ENCODE data around the gene GSDME.
"Not testable (repeated sequence)": the region's sequence is repeated elsewhere in the genome, so short reads cannot be mapped to it uniquely, and the experiment has no call there.

Gene GSDME

GRCh38 chr7:24740871-24741270 lies 16.4 kb downstream of the GSDME start:
- no peak for FAIRE-seq

- no peak for FAIRE-seq
Observed at GRCh38 chr7:24739306-24739705, 18.0 kb downstream of the GSDME start.

- no peak for FAIRE-seq
Observed at GRCh38 chr7:24738577-24738976, 18.7 kb downstream of the GSDME start.

- no peak for FAIRE-seq
Observed at GRCh38 chr7:24737281-24737680, 20.0 kb downstream of the GSDME start.

- FAIRE-seq: not testable (repeated sequence)
Observed at GRCh38 chr7:24735594-24735993, 21.7 kb downstream of the GSDME start.

GRCh38 chr7:24734306-24734705 lies 23.0 kb downstream of the GSDME start:
- no peak for FAIRE-seq

- FAIRE-seq: no peak
Observed at GRCh38 chr7:24733414-24734060, 23.7 kb downstream of the GSDME start.

GRCh38 chr7:24732646-24733413 lies 24.4 kb downstream of the GSDME start:
- FAIRE-seq: no peak

GRCh38 chr7:24731313-24731712 lies 26.0 kb downstream of the GSDME start:
- no peak for FAIRE-seq

GRCh38 chr7:24730018-24730369 lies 27.3 kb downstream of the GSDME start:
- no peak for FAIRE-seq

GRCh38 chr7:24729365-24730017 lies 27.8 kb downstream of the GSDME start:
- no peak for FAIRE-seq

GRCh38 chr7:24728503-24729364 lies 28.5 kb downstream of the GSDME start:
- FAIRE-seq: no peak

- FAIRE-seq: no peak
Observed at GRCh38 chr7:24728121-24728500, 29.2 kb downstream of the GSDME start.

- FAIRE-seq: no peak
Observed at GRCh38 chr7:24727154-24728120, 29.8 kb downstream of the GSDME start.

- no peak for FAIRE-seq
Observed at GRCh38 chr7:24725554-24726241, 31.6 kb downstream of the GSDME start.

GRCh38 chr7:24724451-24725190 lies 32.6 kb downstream of the GSDME start:
- FAIRE-seq: no peak

- FAIRE-seq: no peak
Observed at GRCh38 chr7:24723178-24723530, 34.1 kb downstream of the GSDME start.

GRCh38 chr7:24722386-24723177 lies 34.7 kb downstream of the GSDME start:
- FAIRE-seq: no peak

GRCh38 chr7:24721481-24722001 lies 35.7 kb downstream of the GSDME start:
- no peak for FAIRE-seq

GRCh38 chr7:24720283-24720682 lies 37.0 kb downstream of the GSDME start:
- no peak for FAIRE-seq

Data from A204.1 (cell line).